Measurements from ENCODE around the gene TPPP2.

The TPPP2 gene

GRCh38 chr14:20996521-20996920, 33.5 kb upstream of the TPPP2 start:
- TF ChIP-seq, protein P1, sequence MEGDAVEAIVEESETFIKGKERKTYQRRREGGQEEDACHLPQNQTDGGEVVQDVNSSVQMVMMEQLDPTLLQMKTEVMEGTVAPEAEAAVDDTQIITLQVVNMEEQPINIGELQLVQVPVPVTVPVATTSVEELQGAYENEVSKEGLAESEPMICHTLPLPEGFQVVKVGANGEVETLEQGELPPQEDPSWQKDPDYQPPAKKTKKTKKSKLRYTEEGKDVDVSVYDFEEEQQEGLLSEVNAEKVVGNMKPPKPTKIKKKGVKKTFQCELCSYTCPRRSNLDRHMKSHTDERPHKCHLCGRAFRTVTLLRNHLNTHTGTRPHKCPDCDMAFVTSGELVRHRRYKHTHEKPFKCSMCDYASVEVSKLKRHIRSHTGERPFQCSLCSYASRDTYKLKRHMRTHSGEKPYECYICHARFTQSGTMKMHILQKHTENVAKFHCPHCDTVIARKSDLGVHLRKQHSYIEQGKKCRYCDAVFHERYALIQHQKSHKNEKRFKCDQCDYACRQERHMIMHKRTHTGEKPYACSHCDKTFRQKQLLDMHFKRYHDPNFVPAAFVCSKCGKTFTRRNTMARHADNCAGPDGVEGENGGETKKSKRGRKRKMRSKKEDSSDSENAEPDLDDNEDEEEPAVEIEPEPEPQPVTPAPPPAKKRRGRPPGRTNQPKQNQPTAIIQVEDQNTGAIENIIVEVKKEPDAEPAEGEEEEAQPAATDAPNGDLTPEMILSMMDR (IDR thresholded peaks at IDR 0.05) = no peak

DNA sequence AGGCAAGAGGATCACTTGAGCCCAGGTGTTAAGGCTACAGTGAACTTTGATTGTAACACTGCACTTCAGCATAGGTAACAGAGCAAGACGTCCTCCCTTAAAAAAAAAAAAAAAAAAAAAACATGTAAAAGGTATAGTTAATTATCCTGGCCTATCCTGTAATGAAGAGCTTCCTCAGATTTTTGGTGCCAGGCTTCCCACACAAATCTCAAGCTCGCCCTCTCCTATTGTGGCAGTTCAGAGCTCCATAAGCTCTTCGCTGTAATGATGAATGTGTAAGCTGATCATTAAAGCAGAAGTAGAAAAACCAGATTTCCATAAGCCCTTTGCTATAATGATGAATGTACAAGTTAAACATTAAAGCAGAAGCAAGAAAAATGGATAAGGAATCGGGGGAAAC, 32.9 kb upstream of the TPPP2 start:
- TF ChIP-seq, protein P1 (IDR thresholded peaks at IDR 0.05) = no peak

DNA sequence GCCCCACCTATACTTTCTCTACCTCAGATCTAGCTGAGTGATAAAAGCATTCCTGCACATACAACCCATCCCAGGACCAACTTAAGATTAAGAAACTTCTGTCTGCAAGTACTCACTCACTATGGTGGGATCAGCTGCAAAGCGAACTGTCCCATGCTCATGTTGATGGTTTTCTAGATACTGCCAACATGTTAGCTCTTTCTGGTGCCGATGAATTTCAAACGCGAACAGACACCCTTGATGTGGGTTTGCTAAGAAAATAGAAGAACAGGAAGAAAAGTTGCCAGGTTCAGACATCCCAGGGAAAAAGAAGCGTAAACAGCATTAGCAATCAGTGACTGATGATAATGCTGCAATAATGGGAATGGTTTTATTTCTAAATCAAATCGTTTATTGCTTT, 32.5 kb upstream of the TPPP2 start:
- TF ChIP-seq, protein P1 (IDR thresholded peaks at IDR 0.05) = no peak

GRCh38 chr14:20998139-20998538, 31.9 kb upstream of the TPPP2 start:
- TF ChIP-seq, protein P1 (IDR thresholded peaks at IDR 0.05) = no peak

GRCh38 chr14:20998674-20999366, 31.2 kb upstream of the TPPP2 start, which contains the start of gene SLC39A2:
Gene SLC39A2 (plus strand): TSS chr14:20999293. CDS start chr14:20999447, 154 bp downstream.
- TF ChIP-seq, protein P1 (IDR thresholded peaks at IDR 0.05) = no peak

GRCh38 chr14:20999591-20999990, 30.4 kb upstream of the TPPP2 start:
- TF ChIP-seq, protein P1 (IDR thresholded peaks at IDR 0.05) = no peak

DNA sequence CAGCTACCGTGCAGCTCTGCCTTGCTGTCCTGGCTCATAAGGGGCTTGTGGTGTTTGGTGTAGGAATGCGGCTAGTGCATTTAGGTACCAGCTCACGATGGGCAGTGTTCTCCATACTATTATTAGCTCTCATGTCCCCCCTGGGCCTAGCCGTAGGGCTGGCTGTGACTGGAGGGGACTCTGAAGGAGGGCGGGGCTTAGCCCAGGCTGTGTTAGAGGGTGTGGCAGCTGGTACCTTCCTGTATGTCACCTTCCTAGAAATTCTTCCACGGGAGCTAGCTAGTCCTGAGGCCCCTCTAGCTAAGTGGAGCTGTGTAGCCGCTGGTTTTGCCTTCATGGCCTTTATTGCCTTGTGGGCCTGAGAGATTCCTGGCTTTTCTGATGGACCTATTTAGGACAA, 28.8 kb upstream of the TPPP2 start:
- TF ChIP-seq, protein P1 (IDR thresholded peaks at IDR 0.05) = no peak
